ENCODE data around the gene CDH2. TPM values are rescaled to one million over a fixed set of nuclear protein-coding genes. Genes with fewer than 3 reads are reported as not detected.

Gene CDH2
- total RNA-seq, 1 experiment from 2014 or later, result 6.4 TPM

- Histone ChIP-seq H3K4me3 (no peak overlapping the region), H3K36me3 (ENCODE audit: low read depth) (no peaks in the 10 kb centered on the region), H3K27me3 (ENCODE audit: insufficient read depth, low read depth) (no peaks in the 10 kb centered on the region), H3K79me2 (ENCODE audit: low read depth) (no peaks in the 10 kb centered on the region), H3K4me2 (no peak overlapping the region), H3K9me2 (ENCODE audit: insufficient read depth) (no peaks in the 10 kb centered on the region), H4K20me1 (ENCODE audit: insufficient read depth) (no peaks in the 10 kb centered on the region), H3K27ac (no peak overlapping the region), H3F3A (ENCODE audit: insufficient read depth, low read depth) (no peaks in the 10 kb centered on the region), H3K9me3 (ENCODE audit: insufficient read depth, low read depth) (no peaks in the 10 kb centered on the region), H3K4me1 (replicated peaks; ENCODE audit: insufficient read depth) (no peaks in the 10 kb centered on the region), H2AFZ (no peak overlapping the region)
- intact Hi-C loops (cut with micrococcal nuclease; ENCODE audit: unreplicated experiment), result no loop called here
- POLR2A ChIA-PET (ENCODE audit: unreplicated experiment), result no interaction called here
- no TSS peak for BruUV-seq (replicated peaks)
- DNase-seq, result no peak
- TF ChIP-seq EZH2 (IDR thresholded peaks at IDR 0.05; ENCODE audit: low read depth), result no peak
- TF ChIP-seq CTCF (conservative IDR thresholded peaks at IDR 0.05), result no peak
- CTCF ChIA-PET, result no interaction called here
Measured at GRCh38 chr18:28039691-28040090, 137.2 kb downstream of the CDH2 start.

GRCh38 chr18:28039078-28039477, 137.9 kb downstream of the CDH2 start:
- Histone ChIP-seq H3K9me2 (ENCODE audit: insufficient read depth) (no peaks in the 10 kb centered on the region), H3K27ac (no peak overlapping the region), H4K20me1 (ENCODE audit: insufficient read depth) (no peaks in the 10 kb centered on the region), H3K4me1 (replicated peaks; ENCODE audit: insufficient read depth) (no peaks in the 10 kb centered on the region), H2AFZ (no peak overlapping the region), H3K9me3 (ENCODE audit: insufficient read depth, low read depth) (no peaks in the 10 kb centered on the region), H3K4me3 (no peak overlapping the region), H3K36me3 (ENCODE audit: low read depth) (no peaks in the 10 kb centered on the region), H3F3A (ENCODE audit: insufficient read depth, low read depth) (no peaks in the 10 kb centered on the region), H3K4me2 (no peak overlapping the region), H3K27me3 (ENCODE audit: insufficient read depth, low read depth) (no peaks in the 10 kb centered on the region), H3K79me2 (ENCODE audit: low read depth) (no peaks in the 10 kb centered on the region)
- TF ChIP-seq CTCF (conservative IDR thresholded peaks at IDR 0.05) (no peak), EZH2 (IDR thresholded peaks at IDR 0.05; ENCODE audit: low read depth) (no peak)
- CTCF ChIA-PET, result no interaction called here
- no peak for DNase-seq
- BruUV-seq (replicated peaks), result no TSS peak
- intact Hi-C loops (cut with micrococcal nuclease; ENCODE audit: unreplicated experiment), result no loop called here
- POLR2A ChIA-PET (ENCODE audit: unreplicated experiment), result no interaction called here

- Histone ChIP-seq H3K27ac (no peak overlapping the region), H3K79me2 (ENCODE audit: low read depth) (no peaks in the 10 kb centered on the region), H3K9me3 (ENCODE audit: insufficient read depth, low read depth) (no peaks in the 10 kb centered on the region), H2AFZ (no peak overlapping the region), H3F3A (ENCODE audit: insufficient read depth, low read depth) (no peaks in the 10 kb centered on the region), H3K27me3 (ENCODE audit: insufficient read depth, low read depth) (no peaks in the 10 kb centered on the region), H3K4me2 (no peak overlapping the region), H3K9me2 (ENCODE audit: insufficient read depth) (no peaks in the 10 kb centered on the region), H3K4me3 (no peak overlapping the region), H3K36me3 (ENCODE audit: low read depth) (no peaks in the 10 kb centered on the region), H4K20me1 (ENCODE audit: insufficient read depth) (no peaks in the 10 kb centered on the region), H3K4me1 (replicated peaks; ENCODE audit: insufficient read depth) (peaks cover 10% of the 10 kb centered on the region)
- POLR2A ChIA-PET (ENCODE audit: unreplicated experiment), result no interaction called here
- no peak for DNase-seq
- TF ChIP-seq EZH2 (IDR thresholded peaks at IDR 0.05; ENCODE audit: low read depth), result no peak
- CTCF ChIA-PET, result interaction anchor here (0.5 kb wide), 1 partner anchor 176 kb away, joined by 5 read pairs; no protein-coding TSS in a partner anchor
- BruUV-seq (replicated peaks), result no TSS peak
- intact Hi-C loops (cut with micrococcal nuclease; ENCODE audit: unreplicated experiment), result no loop called here
Measured at GRCh38 chr18:28036488-28036887, 140.4 kb downstream of the CDH2 start.

GRCh38 chr18:28034567-28034966, 142.4 kb downstream of the CDH2 start:
- Histone ChIP-seq H4K20me1 (ENCODE audit: insufficient read depth) (no peaks in the 10 kb centered on the region), H3K4me1 (replicated peaks; ENCODE audit: insufficient read depth) (peaks cover 10% of the 10 kb centered on the region), H3K27me3 (ENCODE audit: insufficient read depth, low read depth) (no peaks in the 10 kb centered on the region), H3K4me2 (no peak overlapping the region), H3K9me3 (ENCODE audit: insufficient read depth, low read depth) (no peaks in the 10 kb centered on the region), H3K27ac (no peak overlapping the region), H3F3A (ENCODE audit: insufficient read depth, low read depth) (no peaks in the 10 kb centered on the region), H3K9me2 (ENCODE audit: insufficient read depth) (no peaks in the 10 kb centered on the region), H3K79me2 (ENCODE audit: low read depth) (no peaks in the 10 kb centered on the region), H2AFZ (no peak overlapping the region), H3K36me3 (ENCODE audit: low read depth) (no peaks in the 10 kb centered on the region), H3K4me3 (no peak overlapping the region)
- DNase-seq, result no peak
- no peak for TF ChIP-seq EZH2 (IDR thresholded peaks at IDR 0.05; ENCODE audit: low read depth)
- no peak for TF ChIP-seq CTCF (conservative IDR thresholded peaks at IDR 0.05)
- BruUV-seq (replicated peaks), result no TSS peak
- CTCF ChIA-PET, result no interaction called here
- intact Hi-C loops (cut with micrococcal nuclease; ENCODE audit: unreplicated experiment), result no loop called here
- POLR2A ChIA-PET (ENCODE audit: unreplicated experiment), result no interaction called here
